Posterior cingulate gyrus (tissue), 11 donors: Measurements from ENCODE around the gene HOXD4.

Experiments used
- DNase-seq, 10 donors: peaks; one replicate each; pipeline versions ENCODE4 v3.0.0 to v3.0.0-alpha.2; 2020 to 2021; ENCODE audit warnings: mixed read lengths in 3 of 10
- intact Hi-C: fragments of 100-400 bp; cut with DNase I; formaldehyde crosslinking; loops from one replicate; pipeline ENCODE4 v1.15.1; 2023

The HOXD4 gene

DNA sequence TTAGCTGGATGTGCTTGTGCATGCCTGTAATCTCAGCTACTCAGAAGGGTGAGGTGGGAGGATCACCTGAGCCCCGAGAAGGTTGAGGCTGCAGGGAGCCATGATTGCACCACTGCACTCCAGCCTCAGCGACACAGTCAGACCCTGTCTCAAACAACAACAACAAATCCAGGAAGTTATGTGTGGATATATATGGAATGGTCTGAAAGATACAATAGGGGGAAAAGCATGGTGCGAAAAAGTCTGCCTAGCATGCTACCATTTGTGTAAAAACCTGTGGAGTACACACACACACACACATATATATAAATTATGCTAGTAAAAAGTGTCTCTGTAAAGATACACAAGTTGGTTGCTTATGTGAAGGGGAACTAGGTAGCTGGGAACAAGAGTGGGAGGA, 30.2 kb downstream of the HOXD4 start:
- intact Hi-C loops, result no loop called here
- no peak for DNase-seq

DNA sequence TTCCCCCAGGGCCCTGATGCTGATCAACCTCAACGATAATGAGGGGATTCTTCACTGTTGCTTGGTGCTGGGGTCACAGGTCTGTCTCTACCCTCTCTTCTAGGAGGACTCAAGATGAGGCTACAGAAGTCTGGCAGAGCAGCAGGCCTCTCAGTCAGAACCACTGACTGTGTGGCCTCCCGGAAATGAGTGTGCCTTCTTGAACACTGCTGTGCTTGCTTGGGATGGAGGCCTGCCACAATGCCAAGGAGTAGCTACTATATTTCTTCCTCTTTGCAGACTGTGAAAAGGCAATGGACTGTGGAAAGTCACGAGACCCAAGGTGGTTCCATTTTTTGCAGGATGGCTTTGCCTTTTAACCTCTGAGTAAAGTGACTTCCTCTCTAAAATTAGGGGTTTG, 31.3 kb downstream of the HOXD4 start:
- DNase-seq, result no peak
- intact Hi-C loops, result no loop called here

DNA sequence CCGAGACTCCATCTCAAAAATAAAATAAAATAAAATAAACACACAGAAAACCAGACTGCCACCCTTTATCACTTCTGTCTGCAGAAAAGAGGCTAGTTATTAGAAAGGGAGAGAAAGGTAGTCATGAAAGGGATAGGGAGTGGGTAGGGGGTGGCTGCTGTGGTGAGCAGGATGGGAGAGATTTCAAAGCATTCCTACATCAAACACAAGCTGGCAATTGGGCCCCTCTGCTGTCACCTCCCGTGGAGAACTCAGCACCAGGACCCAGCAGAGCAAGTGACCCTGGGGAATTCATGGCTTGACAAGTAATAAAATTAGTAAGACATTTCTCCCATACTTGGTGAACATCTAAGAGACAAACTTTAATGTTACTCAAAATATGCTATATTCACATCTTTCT, 33.4 kb downstream of the HOXD4 start:
- no peak for DNase-seq
- intact Hi-C loops, result no loop called here

- no peak for DNase-seq
- intact Hi-C loops, result no loop called here
Measured at GRCh38 chr2:176186024-176186423, 34.7 kb downstream of the HOXD4 start.

GRCh38 chr2:176187200-176187898, 36.0 kb downstream of the HOXD4 start:
- intact Hi-C loops, result no loop called here
- DNase-seq, result peak in 1 of 10 donors; percentile 30

DNA sequence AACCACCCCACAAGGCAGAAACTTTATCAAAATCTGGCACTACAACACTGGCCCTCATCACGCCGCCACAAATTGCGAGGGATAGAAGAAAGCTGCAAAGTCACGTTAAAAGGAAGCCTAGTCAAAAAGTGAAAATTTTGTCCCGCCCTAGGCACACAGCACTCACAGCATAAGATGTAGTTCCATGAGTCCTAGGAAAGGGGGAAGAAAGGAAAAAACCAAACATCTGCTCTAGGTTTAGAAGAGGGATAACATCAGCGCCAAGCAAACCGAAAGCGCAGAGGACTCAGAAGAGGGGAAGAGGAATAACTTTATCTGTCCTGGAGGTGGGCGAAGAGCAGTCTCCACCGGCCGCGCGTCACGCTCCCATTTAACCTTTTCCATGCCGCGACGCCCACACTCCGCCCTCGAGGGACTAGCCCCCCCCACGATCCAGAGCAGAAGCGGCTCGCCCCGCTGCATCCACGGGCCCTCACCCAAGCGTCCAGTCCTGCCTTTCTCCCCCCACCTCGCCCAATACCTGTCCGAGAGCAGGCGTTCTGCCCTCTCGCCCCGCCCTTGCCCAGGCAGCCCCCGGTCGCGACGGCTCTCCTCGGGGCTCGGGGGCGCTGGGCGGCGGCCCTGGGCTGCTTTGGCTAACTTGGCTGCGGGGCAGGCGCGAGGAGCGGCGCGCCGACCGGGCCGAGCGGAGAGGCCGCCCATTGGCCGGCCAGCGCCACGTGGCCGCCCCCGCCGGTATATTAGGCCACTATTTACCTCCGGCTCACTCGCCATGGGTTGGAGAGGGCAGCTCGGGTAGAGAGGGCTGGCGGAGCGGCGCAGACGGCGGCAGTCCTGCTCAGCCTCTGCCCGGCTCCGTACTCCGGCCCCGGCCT, 36.8 kb downstream of the HOXD4 start, which contains the start of gene HOXD1:
TSS of gene HOXD1 (plus strand) at position 770 of the 875 bp plus-strand sequence. CDS start 134 bp downstream, outside the sequence.
- intact Hi-C loops, result no loop called here
- peak in 5 of 10 donors; percentile 44 to 94 (median 79) for DNase-seq

DNA sequence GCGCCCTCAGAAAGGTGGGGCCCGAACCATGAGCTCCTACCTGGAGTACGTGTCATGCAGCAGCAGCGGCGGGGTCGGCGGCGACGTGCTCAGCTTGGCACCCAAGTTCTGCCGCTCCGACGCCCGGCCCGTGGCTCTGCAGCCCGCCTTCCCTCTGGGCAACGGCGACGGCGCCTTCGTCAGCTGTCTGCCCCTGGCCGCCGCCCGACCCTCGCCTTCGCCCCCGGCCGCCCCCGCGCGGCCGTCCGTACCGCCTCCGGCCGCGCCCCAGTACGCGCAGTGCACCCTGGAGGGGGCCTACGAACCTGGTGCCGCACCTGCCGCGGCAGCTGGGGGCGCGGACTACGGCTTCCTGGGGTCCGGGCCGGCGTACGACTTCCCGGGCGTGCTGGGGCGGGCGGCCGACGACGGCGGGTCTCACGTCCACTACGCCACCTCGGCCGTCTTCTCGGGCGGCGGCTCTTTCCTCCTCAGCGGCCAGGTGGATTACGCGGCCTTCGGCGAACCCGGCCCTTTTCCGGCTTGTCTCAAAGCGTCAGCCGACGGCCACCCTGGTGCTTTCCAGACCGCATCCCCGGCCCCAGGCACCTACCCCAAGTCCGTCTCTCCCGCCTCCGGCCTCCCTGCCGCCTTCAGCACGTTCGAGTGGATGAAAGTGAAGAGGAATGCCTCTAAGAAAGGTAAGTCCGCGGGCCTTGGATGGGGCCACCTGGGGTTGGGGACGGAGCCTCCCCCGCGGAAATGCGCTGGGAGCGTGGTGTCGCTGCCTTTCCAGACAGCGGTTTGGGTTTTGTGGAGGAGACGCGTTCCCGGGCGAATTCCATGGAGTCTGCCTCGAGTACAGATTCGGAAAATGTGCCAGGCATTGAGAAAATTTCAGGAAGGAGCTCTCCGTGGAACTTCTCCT, 37.7 kb downstream of the HOXD4 start:
- peak in 1 of 10 donors; percentile 23 for DNase-seq
- intact Hi-C loops, result no loop called here

- intact Hi-C loops, result loop anchor here (5.0 kb wide), 1 partner anchor 52 kb away; no protein-coding TSS in a partner anchor
- DNase-seq, result peak in 1 of 10 donors; percentile 31
Measured at GRCh38 chr2:176189681-176190641, 38.6 kb downstream of the HOXD4 start.

DNA sequence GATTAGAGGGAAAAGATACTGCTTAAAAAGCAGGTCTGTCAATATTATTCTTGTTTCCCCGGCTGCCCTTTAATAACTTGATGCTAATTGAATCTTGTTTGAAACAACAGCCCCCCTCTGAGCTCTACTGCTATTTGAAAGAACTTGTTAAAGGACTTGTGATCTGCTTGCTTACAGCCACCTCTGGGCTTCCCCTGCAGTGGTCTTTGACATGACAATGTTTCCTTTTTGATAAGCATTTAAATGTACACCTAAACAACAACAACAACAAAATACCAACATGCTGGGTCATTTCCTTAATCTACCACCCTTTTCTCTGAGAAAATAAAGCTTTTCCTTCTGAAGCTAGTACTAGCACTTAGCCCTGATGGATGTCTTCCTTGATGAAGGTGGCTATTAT, 41.0 kb downstream of the HOXD4 start:
- no peak for DNase-seq
- intact Hi-C loops, result loop anchor here (5.0 kb wide), 1 partner anchor 50 kb away; no protein-coding TSS in a partner anchor

GRCh38 chr2:176193048-176193447, 41.7 kb downstream of the HOXD4 start:
- DNase-seq, result no peak
- intact Hi-C loops, result loop anchor here (5.0 kb wide), 1 partner anchor 49 kb away; no protein-coding TSS in a partner anchor

DNA sequence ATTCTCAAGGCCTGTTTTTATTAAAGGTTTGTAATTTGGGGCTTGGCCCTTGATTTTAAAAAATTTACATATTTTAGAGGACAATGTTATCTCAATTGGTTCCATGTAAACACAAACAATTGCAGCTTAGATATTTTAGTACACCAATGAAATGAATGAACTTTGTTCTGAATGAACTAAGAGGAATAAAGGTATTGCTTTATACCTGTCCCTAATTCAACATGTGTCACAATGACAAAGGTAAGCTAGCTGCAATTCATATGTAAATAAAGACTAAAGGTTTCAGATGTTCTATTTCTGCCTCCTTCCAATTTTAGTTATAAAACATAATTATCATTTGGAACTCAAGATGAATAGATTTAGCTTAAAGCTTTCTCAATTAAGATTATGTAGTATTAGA, 48.6 kb downstream of the HOXD4 start:
- DNase-seq, result no peak
- intact Hi-C loops, result no loop called here

DNA sequence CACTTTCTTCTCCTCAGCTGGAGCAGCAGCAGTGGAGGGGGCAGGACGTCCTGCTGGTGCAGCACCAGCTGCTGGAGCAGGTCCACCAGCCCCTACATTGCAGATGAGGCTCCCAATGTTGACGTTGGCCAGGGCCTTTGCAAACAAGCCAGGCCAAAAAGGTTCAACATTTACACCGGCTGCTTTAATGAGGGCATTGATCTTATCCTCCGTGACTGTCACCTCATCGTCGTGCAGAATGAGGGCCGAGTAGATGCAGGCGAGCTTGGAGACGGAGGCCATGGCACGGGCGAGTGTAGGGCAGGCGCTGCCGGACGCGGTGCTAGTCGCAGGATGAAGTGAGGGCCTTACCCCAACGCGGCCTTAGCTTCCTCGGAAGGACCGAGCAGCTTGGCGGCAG, 49.6 kb downstream of the HOXD4 start:
- peak in 1 of 10 donors; percentile 24 for DNase-seq
- intact Hi-C loops, result no loop called here

- intact Hi-C loops, result no loop called here
Measured at GRCh38 chr2:176202491-176202890, 51.1 kb downstream of the HOXD4 start.

More at GRCh38 chr2:176202491-176202890, 51.1 kb downstream of the HOXD4 start:
- DNase-seq, result no peak
